ENCODE measurements around the gene PSMC5. TPM values are rescaled to one million over a fixed set of nuclear protein-coding genes. Genes with fewer than 3 reads are reported as not detected.

PSMC5 gene
- total and polyA plus RNA-seq, 9 of the 15 experiments (the other 6 are each of a cell fraction or from before 2014, with no cell fraction given): 89.2 to 393 (median 161) TPM

DNA sequence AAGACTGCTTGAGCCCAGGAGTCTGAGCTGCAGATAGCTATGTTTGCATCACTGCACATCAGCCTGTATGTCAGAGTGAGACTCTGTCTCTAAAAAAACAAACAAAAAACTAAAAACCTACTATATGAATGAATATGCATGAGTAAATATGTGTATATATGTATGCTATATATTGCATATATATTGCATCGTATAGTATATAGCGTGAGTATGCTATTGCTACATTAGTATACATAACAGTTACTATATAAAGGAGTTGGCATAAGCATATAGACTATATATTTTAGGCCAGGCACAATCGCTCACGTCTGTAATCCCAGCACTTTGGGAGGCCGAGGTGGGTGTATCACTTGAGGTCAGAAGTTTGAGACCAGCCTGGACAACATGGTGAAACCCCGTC, 37.2 kb upstream of the PSMC5 start:
- no peaks in the 10 kb centered on the region for H3K27me3 ChIP-seq (ENCODE audit: control insufficient read depth in 2 of 2, insufficient read depth in 2 of 2, low read length in 2 of 2)
- H2AFZ ChIP-seq (ENCODE audit: low read depth, low read length): no peak overlapping the region
- H3K9me3 ChIP-seq (replicated peaks; ENCODE audit: control insufficient read depth, insufficient read depth, low read depth, low read length): no peaks in the 10 kb centered on the region
- intact Hi-C loops (cut with micrococcal nuclease): no loop called here
- FAIRE-seq: no peak
- in situ Hi-C loops (cut with MboI): no loop called here
- no peaks in the 10 kb centered on the region for H4K20me1 ChIP-seq (replicated peaks; ENCODE audit: control insufficient read depth, insufficient read depth, low read length)
- no peak for DNase-seq (ENCODE audit: extremely low read depth in 1 of 4, low spot score in 3 of 4)
- H3K9me1 ChIP-seq (ENCODE audit: control insufficient read depth, insufficient read depth, low read length): no peaks in the 10 kb centered on the region
- no peak overlapping the region for H3K27ac ChIP-seq (ENCODE audit: extremely low read depth, low read depth, low read length)
- no peak overlapping the region for H3K4me2 ChIP-seq (ENCODE audit: insufficient read depth, low read length)
- no peaks in the 10 kb centered on the region for H3K4me1 ChIP-seq (replicated peaks in 1 of 2; ENCODE audit: control insufficient read depth in 2 of 2, insufficient read depth in 2 of 2, low read length in 2 of 2)
- no peak overlapping the region for H3K4me3 ChIP-seq
- ATAC-seq: no peak
- H3K9ac ChIP-seq (ENCODE audit: insufficient read depth in 1 of 2, low read depth in 2 of 2, low read length in 2 of 2): no peak overlapping the region
- BruUV-seq (replicated peaks): no TSS peak
- H3K79me2 ChIP-seq (ENCODE audit: control insufficient read depth, insufficient read depth, low read length): peaks cover 57% of the 10 kb centered on the region
- CTCF ChIA-PET (ENCODE audit: low intra/inter-chr PET ratio): no interaction called here
- H3K36me3 ChIP-seq (ENCODE audit: control insufficient read depth, insufficient read depth, low read length): peaks cover 91% of the 10 kb centered on the region
- 93% methylated on average over 6 of the region's 6 CpGs for WGBS (ENCODE audit: insufficient coverage, low coverage, missing lambda C conversion rate)
- POLR2A ChIA-PET: interaction anchor here (1.0 to 2.8 kb wide), 6 partner anchors 9 to 16 kb away, joined by 3 to 11 read pairs (median 6); partner anchors contain the start of genes CCDC47 and DDX42
- TF ChIP-seq MEF2A (IDR thresholded peaks at IDR 0.05; ENCODE audit: control insufficient read depth, low read depth, low read length): no peak
- TF ChIP-seq RCOR1 (IDR thresholded peaks at IDR 0.05; ENCODE audit: borderline replicate concordance in 1 of 2, low read depth in 2 of 2, low read length in 2 of 2): no peak
- no peak for TF ChIP-seq TCF7L2 (IDR thresholded peaks at IDR 0.05; ENCODE audit: low read depth, low read length)
- TF ChIP-seq ATF3 (IDR thresholded peaks at IDR 0.05): peak; percentile 9; the same call in 1 of the 2 replicates
- no peak for TF ChIP-seq ATF3 (CRISPR knock-in tag; conservative IDR thresholded peaks at IDR 0.05)
- TF ChIP-seq BCLAF1 (IDR thresholded peaks at IDR 0.05; ENCODE audit: borderline replicate concordance in 1 of 2, control insufficient read depth in 1 of 2, low read depth in 2 of 2, low read length in 1 of 2): no peak
- TF ChIP-seq ARID4B (CRISPR knock-in tag; IDR thresholded peaks at IDR 0.05): no peak
- no peak for TF ChIP-seq CEBPG (CRISPR knock-in tag; IDR thresholded peaks at IDR 0.05)
- peak in 1 of 2 experiments; percentile 80; a peak in 2 of 4 replicates for TF ChIP-seq CEBPG (tag; conservative IDR thresholded peaks at IDR 0.05 in 1 of 2, IDR thresholded peaks at IDR 0.05 in 1 of 2)
- TF ChIP-seq, protein P1, sequence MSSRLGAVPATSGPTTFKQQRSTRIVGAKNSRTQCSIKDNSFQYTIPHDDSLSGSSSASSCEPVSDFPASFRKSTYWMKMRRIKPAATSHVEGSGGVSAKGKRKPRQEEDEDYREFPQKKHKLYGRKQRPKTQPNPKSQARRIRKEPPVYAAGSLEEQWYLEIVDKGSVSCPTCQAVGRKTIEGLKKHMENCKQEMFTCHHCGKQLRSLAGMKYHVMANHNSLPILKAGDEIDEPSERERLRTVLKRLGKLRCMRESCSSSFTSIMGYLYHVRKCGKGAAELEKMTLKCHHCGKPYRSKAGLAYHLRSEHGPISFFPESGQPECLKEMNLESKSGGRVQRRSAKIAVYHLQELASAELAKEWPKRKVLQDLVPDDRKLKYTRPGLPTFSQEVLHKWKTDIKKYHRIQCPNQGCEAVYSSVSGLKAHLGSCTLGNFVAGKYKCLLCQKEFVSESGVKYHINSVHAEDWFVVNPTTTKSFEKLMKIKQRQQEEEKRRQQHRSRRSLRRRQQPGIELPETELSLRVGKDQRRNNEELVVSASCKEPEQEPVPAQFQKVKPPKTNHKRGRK (tag; IDR thresholded peaks at IDR 0.05): no peak
- TF ChIP-seq ZNF57 (CRISPR knock-in tag; IDR thresholded peaks at IDR 0.05): no peak
- no peak for TF ChIP-seq U2AF1 (optimal IDR thresholded peaks at IDR 0.05; ENCODE audit: low read depth, low read length)

Measured in K562 (cell line).